Endothelial cell of umbilical vein (primary cell): Measurements from ENCODE around the gene C1QTNF8. TPM values are rescaled to one million over a fixed set of nuclear protein-coding genes. Genes with fewer than 3 reads are reported as not detected.

Experiments
- BruUV-seq: library from RNA; stranded (reverse); fragments of 400-500 nt; replicated peaks from 2 replicates; lab custom pipeline; 2021; lab: Mats Ljungman, UMichigan
- CTCF ChIA-PET: fragments of 300-600, 350-600 bp; sonication (Branson Sonifier 250); formaldehyde crosslinking; loops from one replicate; lab custom pipeline; 2021; ENCODE audit warnings: antibody characterized with exemption, inconsistent platforms; lab: Charles Lee
- POLR2A ChIA-PET: fragments of 300-600, 350-600 bp; sonication (Branson Sonifier 250); formaldehyde crosslinking; loops from one replicate; lab custom pipeline; 2021; ENCODE audit warnings: antibody characterized with exemption, inconsistent platforms; lab: Charles Lee
- DNase-seq: peaks from one replicate; pipeline ENCODE4 v3.0.0-alpha.2; 2011; ENCODE audit warnings: low read depth, low spot score
- FAIRE-seq: peaks from 2 replicates; lab custom pipeline; 2011; peaks lifted over from hg19 to GRCh38; lab: Jason Lieb, UNC
- H2AFZ ChIP-seq: 2 replicates; pipeline ENCODE4 v1.6.0; 2012; ENCODE audit warnings: low read depth, low read length, control low read depth, inconsistent platforms
- H3K27ac ChIP-seq: 2 replicates; pipeline ENCODE4 v1.5.1; 2011; ENCODE audit warnings: low read depth, mild to moderate bottlenecking, control low read depth, low read length, moderate library complexity; ENCODE audit not compliant: insufficient read depth
- H3K27me3 ChIP-seq, 2 experiments: 2 replicates each; pipeline versions ENCODE4 v1.6.0 to v1.6.1; 2011; ENCODE audit warnings: low read length in 2 of 2, mixed read lengths in 1 of 2; ENCODE audit not compliant: control insufficient read depth in 2 of 2, insufficient read depth in 2 of 2
- H3K36me3 ChIP-seq, 2 experiments: 2 replicates in 1 of 2; 3 replicates in 1 of 2; pipeline ENCODE4 v1.5.1; 2011; ENCODE audit warnings: low read length in 2 of 2, mild to moderate bottlenecking in 1 of 2, moderate library complexity in 1 of 2; ENCODE audit not compliant: control insufficient read depth in 2 of 2, insufficient read depth in 2 of 2; ENCODE audit errors: extremely low read depth in 1 of 2
- H3K4me1 ChIP-seq: 3 replicates; pipeline ENCODE4 v1.5.1; 2011; ENCODE audit warnings: mild to moderate bottlenecking, low read length; ENCODE audit not compliant: control insufficient read depth, insufficient read depth; ENCODE audit errors: extremely low read depth
- H3K4me2 ChIP-seq: 2 replicates; pipeline ENCODE4 v1.6.1; 2011; ENCODE audit warnings: low read length, control low read depth, mixed read lengths; ENCODE audit not compliant: insufficient read depth
- H3K4me3 ChIP-seq, 3 experiments: fragments of 200-600 bp in 1 of 3; sonication (generic), shearing (Covaris generic) in 1 of 3; replicated peaks in 1 of 3; 2 replicates each; pipeline ENCODE4 v1.5.1; 2011 to 2016; ENCODE audit warnings: control low read depth in 3 of 3, low read length in 3 of 3, mild to moderate bottlenecking in 2 of 3, inconsistent platforms in 1 of 3, low read depth in 1 of 3, moderate library complexity in 1 of 3; ENCODE audit not compliant: insufficient read depth in 1 of 3
- H3K79me2 ChIP-seq: 2 replicates; pipeline ENCODE4 v1.6.0; 2012; ENCODE audit warnings: low read length, inconsistent platforms; ENCODE audit not compliant: control insufficient read depth, insufficient read depth
- H3K9ac ChIP-seq: replicated peaks from 2 replicates; pipeline ENCODE3; 2011; ENCODE audit warnings: low read length, control low read depth; ENCODE audit not compliant: insufficient read depth; ENCODE audit errors: extremely low read depth
- H3K9me1 ChIP-seq: replicated peaks from 3 replicates; pipeline ENCODE4 v1.6.0; 2011; ENCODE audit warnings: mild to moderate bottlenecking, low read length; ENCODE audit not compliant: control insufficient read depth, insufficient read depth; ENCODE audit errors: extremely low read depth
- H3K9me3 ChIP-seq: replicated peaks from 2 replicates; pipeline ENCODE4 v1.5.1; 2012; ENCODE audit warnings: low read length, inconsistent platforms; ENCODE audit not compliant: control insufficient read depth, insufficient read depth
- H4K20me1 ChIP-seq: replicated peaks from 2 replicates; pipeline ENCODE3; 2011; ENCODE audit warnings: mild to moderate bottlenecking, low read length; ENCODE audit not compliant: control insufficient read depth, insufficient read depth; ENCODE audit errors: extremely low read depth
- EZH2 ChIP-seq: IDR thresholded peaks from 2 replicates; pipeline ENCODE4 v1.6.1; 2012; ENCODE audit warnings: borderline replicate concordance, low read depth, mild to moderate bottlenecking, moderate library complexity, low read length, inconsistent platforms; ENCODE audit not compliant: severe bottlenecking
- FOS ChIP-seq: IDR thresholded peaks from 2 replicates; pipeline ENCODE4 v1.6.1; 2011; ENCODE audit warnings: mild to moderate bottlenecking, low read length, moderate library complexity, borderline replicate concordance; ENCODE audit not compliant: insufficient read depth
- GATA2 ChIP-seq: IDR thresholded peaks from 2 replicates; pipeline ENCODE4 v1.7.0; 2011; ENCODE audit warnings: low read depth, mild to moderate bottlenecking, moderate library complexity, mixed read lengths, low read length; ENCODE audit not compliant: insufficient read length, insufficient read depth
- JUN ChIP-seq: IDR thresholded peaks from 2 replicates; pipeline ENCODE4 v1.6.1; 2011; ENCODE audit warnings: borderline replicate concordance, low read depth; ENCODE audit not compliant: insufficient read length, insufficient read depth
- MAX ChIP-seq: IDR thresholded peaks from 2 replicates; pipeline ENCODE4 v1.6.1; 2011; ENCODE audit not compliant: insufficient read depth, insufficient read length
- MYC ChIP-seq: IDR thresholded peaks from one replicate; pipeline ENCODE4 v1.6.1; 2011; ENCODE audit warnings: mild to moderate bottlenecking, low read depth, low read length
- POLR2A ChIP-seq: IDR thresholded peaks from 2 replicates; pipeline ENCODE4 v1.6.1; 2012; ENCODE audit warnings: low read depth, mild to moderate bottlenecking, control low read depth, low read length
- POLR2AphosphoS5 ChIP-seq: IDR thresholded peaks from 2 replicates; pipeline ENCODE4 v1.6.1; 2012; ENCODE audit warnings: low read depth, mild to moderate bottlenecking, control low read depth, low read length, moderate library complexity; ENCODE audit not compliant: insufficient read depth
- dilution Hi-C: fragments of 300-500 bp; cut with MboI; formaldehyde crosslinking; loops from one replicate; pipeline ENCODE4 v1.15.0; 2019; ENCODE audit warnings: low sequenced_read_pairs; ENCODE audit not compliant: extremely low pct_ligation_motif_present
- intact Hi-C: fragments of 100-400 bp; cut with micrococcal nuclease; formaldehyde crosslinking; loops from one replicate; pipeline ENCODE4 v1.10.0; 2022
- polyA plus RNA-seq, 4 experiments: library from polyadenylated mRNA; depleted of rRNA in 3 of 4; stranded (reverse) in 3 of 4; unstranded in 1 of 4; fragments of >200 nt; gene quantifications; 2 replicates each; pipeline versions ENCODE4 v1.2.1 to v1.2.3, GENCODE V29; 2011 to 2012; ENCODE audit warnings: missing spikeins in 1 of 4
- total RNA-seq: library from RNA; stranded (reverse); gene quantifications from 2 replicates; pipeline ENCODE4 v1.2.3, GENCODE V29; 2021
- TF ChIP-seq, protein P1 (sequence below), 2 donors: IDR thresholded peaks; 1 replicate in 1 of 2; 2 replicates in 1 of 2; pipeline ENCODE4 v1.5.1; 2011; ENCODE audit warnings: low read length in 2 of 2, mild to moderate bottlenecking in 2 of 2, moderate library complexity in 2 of 2, control low read depth in 1 of 2, inconsistent platforms in 1 of 2, low read depth in 1 of 2; ENCODE audit not compliant: insufficient read depth in 1 of 2; ENCODE audit errors: extremely low read depth in 1 of 2

C1QTNF8 gene
- total and polyA plus RNA-seq, 2 donors (not counting 3 experiments of a cell fraction or from before 2014, with no cell fraction given): not detected

DNA sequence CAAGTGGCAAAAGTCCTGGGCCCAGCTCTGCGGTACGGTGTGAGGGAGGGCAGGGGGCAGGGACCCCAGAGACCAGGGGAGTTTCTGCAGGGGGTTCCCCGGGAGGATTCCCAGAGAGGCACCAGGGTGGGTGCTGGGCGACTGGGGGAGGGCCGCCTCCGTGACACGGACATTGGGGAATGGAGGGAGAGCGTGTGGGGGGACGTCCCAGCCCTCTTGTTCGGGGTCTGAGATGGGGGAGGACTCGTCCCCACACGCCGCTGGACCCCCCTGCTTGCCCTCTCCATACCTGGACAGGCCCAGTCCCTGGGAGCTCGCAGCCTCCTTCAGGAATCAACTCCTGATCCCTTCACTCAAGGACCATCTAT, 26.3 kb upstream of the C1QTNF8 start:
- no peak for TF ChIP-seq GATA2
- no peak for TF ChIP-seq POLR2AphosphoS5
- TF ChIP-seq FOS: no peak
- TF ChIP-seq JUN: no peak
- no peak for TF ChIP-seq MAX
- TF ChIP-seq, protein P1, sequence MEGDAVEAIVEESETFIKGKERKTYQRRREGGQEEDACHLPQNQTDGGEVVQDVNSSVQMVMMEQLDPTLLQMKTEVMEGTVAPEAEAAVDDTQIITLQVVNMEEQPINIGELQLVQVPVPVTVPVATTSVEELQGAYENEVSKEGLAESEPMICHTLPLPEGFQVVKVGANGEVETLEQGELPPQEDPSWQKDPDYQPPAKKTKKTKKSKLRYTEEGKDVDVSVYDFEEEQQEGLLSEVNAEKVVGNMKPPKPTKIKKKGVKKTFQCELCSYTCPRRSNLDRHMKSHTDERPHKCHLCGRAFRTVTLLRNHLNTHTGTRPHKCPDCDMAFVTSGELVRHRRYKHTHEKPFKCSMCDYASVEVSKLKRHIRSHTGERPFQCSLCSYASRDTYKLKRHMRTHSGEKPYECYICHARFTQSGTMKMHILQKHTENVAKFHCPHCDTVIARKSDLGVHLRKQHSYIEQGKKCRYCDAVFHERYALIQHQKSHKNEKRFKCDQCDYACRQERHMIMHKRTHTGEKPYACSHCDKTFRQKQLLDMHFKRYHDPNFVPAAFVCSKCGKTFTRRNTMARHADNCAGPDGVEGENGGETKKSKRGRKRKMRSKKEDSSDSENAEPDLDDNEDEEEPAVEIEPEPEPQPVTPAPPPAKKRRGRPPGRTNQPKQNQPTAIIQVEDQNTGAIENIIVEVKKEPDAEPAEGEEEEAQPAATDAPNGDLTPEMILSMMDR (IDR thresholded peaks at IDR 0.05; ENCODE audit: extremely low read depth in 1 of 2, insufficient read depth in 1 of 2, low read depth in 1 of 2, low read length in 2 of 2): no peak
- no peak for TF ChIP-seq POLR2A
- no peak for TF ChIP-seq MYC
- no peak for TF ChIP-seq EZH2
- FAIRE-seq: no peak
- dilution Hi-C loops: no loop called here
- H2AFZ ChIP-seq: no peak overlapping the region
- POLR2A ChIA-PET: no interaction called here
- BruUV-seq: no TSS peak
- intact Hi-C loops: no loop called here
- H3K9me1 ChIP-seq: no peaks in the 10 kb centered on the region
- no peak overlapping the region for H3K4me3 ChIP-seq
- CTCF ChIA-PET: no interaction called here
- H3K9ac ChIP-seq: no peak overlapping the region
- H3K27ac ChIP-seq: no peak overlapping the region
- no peaks in the 10 kb centered on the region for H3K36me3 ChIP-seq
- no peak for DNase-seq
- no peaks in the 10 kb centered on the region for H3K4me1 ChIP-seq
- H3K9me3 ChIP-seq: no peaks in the 10 kb centered on the region
- H3K79me2 ChIP-seq: no peaks in the 10 kb centered on the region
- H3K27me3 ChIP-seq: no peaks in the 10 kb centered on the region
- H4K20me1 ChIP-seq: no peaks in the 10 kb centered on the region
- no peak overlapping the region for H3K4me2 ChIP-seq
